ENCODE data around the gene LMO7. TPM values are rescaled to one million over a fixed set of nuclear protein-coding genes. Genes with fewer than 3 reads are reported as not detected.

The LMO7 gene
- total and polyA plus RNA-seq, 2 of the 8 experiments (the other 6 are each of a cell fraction or from before 2014, with no cell fraction given): 8.1 to 28.3 TPM

DNA sequence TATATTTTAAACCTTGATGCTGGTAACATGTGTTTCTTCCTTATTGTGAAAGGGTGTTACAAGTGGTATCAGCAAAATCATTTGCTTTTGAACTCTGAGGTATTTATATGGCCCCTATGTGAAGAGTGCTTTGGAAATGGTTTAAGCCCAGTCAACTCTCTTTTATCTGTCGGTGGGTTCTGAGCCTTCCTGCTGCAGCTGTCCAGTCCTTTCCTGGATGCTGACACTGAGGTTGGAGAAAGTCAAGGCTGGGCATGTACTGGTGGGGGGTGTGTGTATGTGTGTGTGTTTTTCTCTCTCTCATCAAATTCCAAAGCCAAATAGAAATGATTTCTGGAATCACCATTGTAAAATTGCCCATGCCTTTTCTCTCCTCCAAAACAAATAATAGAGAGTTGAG is 221.2 kb downstream of the LMO7 start:
- Histone ChIP-seq H3K79me2 (ENCODE audit: control insufficient read depth in 1 of 2, insufficient read depth in 2 of 2, low read length in 2 of 2) (no peaks in the 10 kb centered on the region), H2AK5ac (ENCODE audit: low read depth, low read length) (no peak overlapping the region), H3K23me2 (ENCODE audit: low read depth, low read length) (no peaks in the 10 kb centered on the region), H4K5ac (ENCODE audit: insufficient read length, low read depth, low read length) (no peak overlapping the region), H2BK120ac (replicated peaks; ENCODE audit: low read depth, low read length) (no peak overlapping the region), H2BK12ac (ENCODE audit: low read depth, low read length) (no peak overlapping the region), H3K9ac (replicated peaks in 1 of 4; ENCODE audit: extremely low read depth in 1 of 4, low read depth in 3 of 4, low read length in 3 of 4) (no peak overlapping the region), H4K20me1 (replicated peaks in 1 of 2; ENCODE audit: control insufficient read depth in 1 of 2, insufficient read depth in 2 of 2, low read length in 2 of 2) (no peaks in the 10 kb centered on the region), H3K4ac (replicated peaks; ENCODE audit: insufficient read length, low read depth, low read length) (no peak overlapping the region), H3K36me3 (ENCODE audit: control insufficient read depth in 2 of 4, insufficient read depth in 4 of 4, low read length in 3 of 4) (no peaks in the 10 kb centered on the region), H3K56ac (replicated peaks; ENCODE audit: insufficient read length, low read depth, low read length) (no peak overlapping the region), H3K4me1 (replicated peaks in 1 of 4; ENCODE audit: control insufficient read depth in 3 of 4, insufficient read depth in 4 of 4, low read length in 3 of 4) (no peaks in the 10 kb centered on the region), H3K27ac (ENCODE audit: low read depth, low read length) (no peak overlapping the region), H3K18ac (ENCODE audit: extremely low read depth, low read length) (no peak overlapping the region), H3K23ac (ENCODE audit: insufficient read length) (no peak overlapping the region), H4K91ac (replicated peaks; ENCODE audit: insufficient read length, low read length) (no peak overlapping the region), H3K4me3 (ENCODE audit: extremely low read depth in 1 of 4, insufficient read depth in 2 of 4, low read depth in 3 of 4, low read length in 4 of 4) (no peak overlapping the region), H3K27me3 (replicated peaks in 1 of 4; ENCODE audit: control insufficient read depth in 3 of 4, extremely low read depth in 1 of 4, insufficient read depth in 3 of 4, low read length in 3 of 4) (no peaks in the 10 kb centered on the region), H3K9me3 (ENCODE audit: insufficient read depth in 2 of 2, low read depth in 1 of 2, low read length in 1 of 2) (no peaks in the 10 kb centered on the region), H4K8ac (ENCODE audit: extremely low read depth, insufficient read depth, low read length) (no peak overlapping the region), H2BK15ac (ENCODE audit: low read length) (no peak overlapping the region), H3K14ac (ENCODE audit: insufficient read length) (no peak overlapping the region), H3K4me2 (ENCODE audit: insufficient read depth in 1 of 2, low read depth in 2 of 2, low read length in 2 of 2) (no peak overlapping the region), H2BK20ac (ENCODE audit: low read length) (no peak overlapping the region), H3K79me1 (ENCODE audit: low read depth, low read length) (no peaks in the 10 kb centered on the region), H2AFZ (ENCODE audit: low read length) (no peak overlapping the region), H2BK5ac (ENCODE audit: low read depth, low read length) (no peak overlapping the region)
- POLR2A ChIA-PET (ENCODE audit: partially characterized antibody): no interaction called here
- CTCF ChIA-PET (ENCODE audit: partially characterized antibody): interaction anchor here (0.7 to 2.7 kb wide), 3 partner anchors 12 to 162 kb away, joined by 3 to 20 read pairs (median 4); no protein-coding TSS in a partner anchor
- 100% methylated on average over 1 of the region's 1 CpG; no CpG with 5 or more reads in 1 of the 2 experiments for WGBS, 2 experiments (ENCODE audit: extremely low coverage in 1 of 2, insufficient coverage in 1 of 2, insufficient read length in 1 of 2, insufficient replicate concordance in 2 of 2, low coverage in 1 of 2, low lambda C conversion rate in 2 of 2, missing lambda C conversion rate in 1 of 2)
- DNase-seq (ENCODE audit: low read depth in 1 of 2, low spot score in 2 of 2): no peak
- FAIRE-seq: no peak
- TF ChIP-seq POU5F1 (IDR thresholded peaks at IDR 0.05; ENCODE audit: low read depth, low read length) (no peak), TEAD4 (IDR thresholded peaks at IDR 0.05; ENCODE audit: low read depth, low read length) (no peak), SP2 (IDR thresholded peaks at IDR 0.05; ENCODE audit: low read length) (no peak), POLR2AphosphoS5 (IDR thresholded peaks at IDR 0.05; ENCODE audit: low read depth, low read length) (no peak), EP300 (IDR thresholded peaks at IDR 0.05; ENCODE audit: borderline replicate concordance in 1 of 2, low read depth in 2 of 2, low read length in 2 of 2) (no peak), TAF1 (IDR thresholded peaks at IDR 0.05; ENCODE audit: low read depth, low read length) (no peak), PHF8 (conservative IDR thresholded peaks at IDR 0.05; ENCODE audit: low read depth, low read length) (no peak), BACH1 (IDR thresholded peaks at IDR 0.05; ENCODE audit: low read length) (no peak), RXRA (IDR thresholded peaks at IDR 0.05; ENCODE audit: insufficient read depth, low read depth, low read length) (no peak), CREB1 (IDR thresholded peaks at IDR 0.05) (no peak)
- TF ChIP-seq, protein P1, sequence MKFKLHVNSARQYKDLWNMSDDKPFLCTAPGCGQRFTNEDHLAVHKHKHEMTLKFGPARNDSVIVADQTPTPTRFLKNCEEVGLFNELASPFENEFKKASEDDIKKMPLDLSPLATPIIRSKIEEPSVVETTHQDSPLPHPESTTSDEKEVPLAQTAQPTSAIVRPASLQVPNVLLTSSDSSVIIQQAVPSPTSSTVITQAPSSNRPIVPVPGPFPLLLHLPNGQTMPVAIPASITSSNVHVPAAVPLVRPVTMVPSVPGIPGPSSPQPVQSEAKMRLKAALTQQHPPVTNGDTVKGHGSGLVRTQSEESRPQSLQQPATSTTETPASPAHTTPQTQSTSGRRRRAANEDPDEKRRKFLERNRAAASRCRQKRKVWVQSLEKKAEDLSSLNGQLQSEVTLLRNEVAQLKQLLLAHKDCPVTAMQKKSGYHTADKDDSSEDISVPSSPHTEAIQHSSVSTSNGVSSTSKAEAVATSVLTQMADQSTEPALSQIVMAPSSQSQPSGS (IDR thresholded peaks at IDR 0.05; ENCODE audit: low read length): no peak
- TF ChIP-seq, protein P2, sequence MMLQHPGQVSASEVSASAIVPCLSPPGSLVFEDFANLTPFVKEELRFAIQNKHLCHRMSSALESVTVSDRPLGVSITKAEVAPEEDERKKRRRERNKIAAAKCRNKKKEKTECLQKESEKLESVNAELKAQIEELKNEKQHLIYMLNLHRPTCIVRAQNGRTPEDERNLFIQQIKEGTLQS (IDR thresholded peaks at IDR 0.05; ENCODE audit: insufficient read depth, low read depth, low read length): no peak
